ENCODE results near the gene L3HYPDH.

DNA sequence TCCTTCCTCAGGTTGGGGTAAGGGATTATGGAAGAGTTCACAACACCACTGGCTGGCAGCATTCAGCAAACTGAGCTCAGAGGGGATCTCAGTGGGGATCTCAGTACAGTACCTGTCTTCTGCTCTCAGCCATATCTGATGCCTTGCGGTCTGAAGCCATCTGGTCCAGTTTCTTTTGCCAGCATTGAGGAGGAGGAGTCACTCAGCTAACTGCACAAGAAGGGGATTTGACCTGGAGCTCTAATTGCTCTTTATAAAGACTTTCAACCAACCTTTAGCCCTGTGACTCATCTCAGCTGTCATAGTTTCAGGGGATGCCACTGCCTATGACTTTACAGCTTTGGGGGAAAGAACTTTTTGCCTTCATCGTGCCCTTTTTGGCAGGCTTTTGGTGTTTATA, 45.0 kb upstream of the L3HYPDH start:
- TF ChIP-seq, protein P1, sequence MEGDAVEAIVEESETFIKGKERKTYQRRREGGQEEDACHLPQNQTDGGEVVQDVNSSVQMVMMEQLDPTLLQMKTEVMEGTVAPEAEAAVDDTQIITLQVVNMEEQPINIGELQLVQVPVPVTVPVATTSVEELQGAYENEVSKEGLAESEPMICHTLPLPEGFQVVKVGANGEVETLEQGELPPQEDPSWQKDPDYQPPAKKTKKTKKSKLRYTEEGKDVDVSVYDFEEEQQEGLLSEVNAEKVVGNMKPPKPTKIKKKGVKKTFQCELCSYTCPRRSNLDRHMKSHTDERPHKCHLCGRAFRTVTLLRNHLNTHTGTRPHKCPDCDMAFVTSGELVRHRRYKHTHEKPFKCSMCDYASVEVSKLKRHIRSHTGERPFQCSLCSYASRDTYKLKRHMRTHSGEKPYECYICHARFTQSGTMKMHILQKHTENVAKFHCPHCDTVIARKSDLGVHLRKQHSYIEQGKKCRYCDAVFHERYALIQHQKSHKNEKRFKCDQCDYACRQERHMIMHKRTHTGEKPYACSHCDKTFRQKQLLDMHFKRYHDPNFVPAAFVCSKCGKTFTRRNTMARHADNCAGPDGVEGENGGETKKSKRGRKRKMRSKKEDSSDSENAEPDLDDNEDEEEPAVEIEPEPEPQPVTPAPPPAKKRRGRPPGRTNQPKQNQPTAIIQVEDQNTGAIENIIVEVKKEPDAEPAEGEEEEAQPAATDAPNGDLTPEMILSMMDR (IDR thresholded peaks at IDR 0.05) = no peak
- TF ChIP-seq POLR2A (IDR thresholded peaks at IDR 0.05) = no peak
